ENCODE measurements around the gene SETBP1.

Gene SETBP1

DNA sequence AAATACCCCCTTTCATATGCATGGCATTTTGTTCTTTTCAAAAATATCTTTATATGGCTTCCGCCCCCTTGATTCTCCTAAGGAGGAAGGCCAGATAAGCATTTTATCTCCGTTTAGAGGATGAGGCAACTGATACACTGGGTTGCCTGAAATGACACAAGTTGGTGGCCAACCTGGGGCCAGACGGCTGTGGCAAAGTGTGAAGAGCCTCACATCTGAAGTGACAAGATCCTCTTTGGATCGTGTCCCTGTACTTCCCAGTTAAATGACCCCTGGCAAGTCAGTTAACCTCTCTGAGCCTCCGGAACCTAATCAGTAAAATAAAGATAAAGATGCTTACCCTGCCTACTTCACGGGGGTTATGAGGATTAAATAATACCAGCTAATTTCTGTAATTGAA is 4.6 kb downstream of the SETBP1 start:
- H3K9ac ChIP-seq (ENCODE audit: insufficient read length, low read depth): no peak overlapping the region
- no peaks in the 10 kb centered on the region for H3K9me3 ChIP-seq (ENCODE audit: insufficient read depth, low read length)
- no peak overlapping the region for H3K4me3 ChIP-seq (ENCODE audit: insufficient read length, low read depth)
- DNase-seq (ENCODE audit: low read depth, low spot score): no peak
- H3K36me3 ChIP-seq (ENCODE audit: insufficient read depth, insufficient read length, low read length): no peaks in the 10 kb centered on the region
- no peaks in the 10 kb centered on the region for H3K4me1 ChIP-seq (ENCODE audit: insufficient read depth, insufficient read length)
- no peak for TF ChIP-seq ZNF274 (IDR thresholded peaks at IDR 0.05; ENCODE audit: low read depth, low read length)
- no peak for TF ChIP-seq YY1 (IDR thresholded peaks at IDR 0.05; ENCODE audit: insufficient read depth, insufficient read length)
- TF ChIP-seq SUZ12 (IDR thresholded peaks at IDR 0.05; ENCODE audit: extremely low read depth, insufficient read depth, insufficient read length): no peak
- H3K27me3 ChIP-seq (ENCODE audit: insufficient read depth, insufficient read length): no peaks in the 10 kb centered on the region

- H3K9me3 ChIP-seq (ENCODE audit: insufficient read depth, low read length): no peaks in the 10 kb centered on the region
- H3K9ac ChIP-seq (ENCODE audit: insufficient read length, low read depth): no peak overlapping the region
- H3K27me3 ChIP-seq (ENCODE audit: insufficient read depth, insufficient read length): no peaks in the 10 kb centered on the region
- no peaks in the 10 kb centered on the region for H3K36me3 ChIP-seq (ENCODE audit: insufficient read depth, insufficient read length, low read length)
- no peak overlapping the region for H3K4me3 ChIP-seq (ENCODE audit: insufficient read length, low read depth)
- DNase-seq (ENCODE audit: low read depth, low spot score): no peak
- no peaks in the 10 kb centered on the region for H3K4me1 ChIP-seq (ENCODE audit: insufficient read depth, insufficient read length)
- TF ChIP-seq SUZ12 (IDR thresholded peaks at IDR 0.05; ENCODE audit: extremely low read depth, insufficient read depth, insufficient read length): no peak
- no peak for TF ChIP-seq ZNF274 (IDR thresholded peaks at IDR 0.05; ENCODE audit: low read depth, low read length)
- no peak for TF ChIP-seq YY1 (IDR thresholded peaks at IDR 0.05; ENCODE audit: insufficient read depth, insufficient read length)
These were observed 5.5 kb downstream of the SETBP1 start for GRCh38 chr18:44686156-44686555.

DNA sequence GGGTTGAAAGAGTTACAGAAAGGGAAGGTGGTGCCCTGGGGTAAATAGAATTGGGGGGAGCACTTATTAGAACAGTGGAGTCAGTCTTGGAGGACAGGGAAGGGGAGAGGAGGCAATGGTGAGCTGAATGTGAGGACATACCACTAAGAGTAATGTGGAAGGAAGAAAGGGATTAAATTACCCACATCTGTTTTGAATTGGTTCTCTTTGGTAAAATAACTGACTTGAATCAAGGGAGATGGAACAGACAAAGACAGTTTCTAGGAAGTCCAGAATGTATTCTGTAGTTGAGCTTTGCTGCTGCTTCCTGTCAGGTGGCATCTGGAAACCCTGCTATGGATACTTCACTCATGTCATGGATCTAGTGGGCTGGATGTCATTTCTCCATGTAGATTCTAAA is 6.7 kb downstream of the SETBP1 start:
- no peak for DNase-seq (ENCODE audit: low read depth, low spot score)
- H3K4me1 ChIP-seq (ENCODE audit: insufficient read depth, insufficient read length): no peaks in the 10 kb centered on the region

GRCh38 chr18:44689736-44690135 is 9.0 kb downstream of the SETBP1 start:
- Histone ChIP-seq H3K4me1 (ENCODE audit: insufficient read depth, insufficient read length) (no peaks in the 10 kb centered on the region), H3K27me3 (ENCODE audit: insufficient read depth, insufficient read length) (no peaks in the 10 kb centered on the region)
- no peak for TF ChIP-seq SUZ12 (IDR thresholded peaks at IDR 0.05; ENCODE audit: extremely low read depth, insufficient read depth, insufficient read length)
- TF ChIP-seq YY1 (IDR thresholded peaks at IDR 0.05; ENCODE audit: insufficient read depth, insufficient read length): no peak
- TF ChIP-seq ZNF274 (IDR thresholded peaks at IDR 0.05; ENCODE audit: low read depth, low read length): no peak

More for the DNA sequence above, 6.7 kb downstream of the SETBP1 start:
- Histone ChIP-seq H3K36me3 (ENCODE audit: insufficient read depth, insufficient read length, low read length) (no peaks in the 10 kb centered on the region), H3K27me3 (ENCODE audit: insufficient read depth, insufficient read length) (no peaks in the 10 kb centered on the region), H3K9me3 (ENCODE audit: insufficient read depth, low read length) (no peaks in the 10 kb centered on the region), H3K4me3 (ENCODE audit: insufficient read length, low read depth) (no peak overlapping the region), H3K9ac (ENCODE audit: insufficient read length, low read depth) (no peak overlapping the region)
- TF ChIP-seq YY1 (IDR thresholded peaks at IDR 0.05; ENCODE audit: insufficient read depth, insufficient read length): no peak
- TF ChIP-seq SUZ12 (IDR thresholded peaks at IDR 0.05; ENCODE audit: extremely low read depth, insufficient read depth, insufficient read length): no peak
- TF ChIP-seq ZNF274 (IDR thresholded peaks at IDR 0.05; ENCODE audit: low read depth, low read length): no peak

GRCh38 chr18:44691148-44691925 is 10.6 kb downstream of the SETBP1 start:
- Histone ChIP-seq H3K9me3 (ENCODE audit: insufficient read depth, low read length) (no peaks in the 10 kb centered on the region), H3K9ac (ENCODE audit: insufficient read length, low read depth) (no peak overlapping the region), H3K4me1 (ENCODE audit: insufficient read depth, insufficient read length) (no peaks in the 10 kb centered on the region), H3K27me3 (ENCODE audit: insufficient read depth, insufficient read length) (no peaks in the 10 kb centered on the region), H3K36me3 (ENCODE audit: insufficient read depth, insufficient read length, low read length) (no peaks in the 10 kb centered on the region), H3K4me3 (ENCODE audit: insufficient read length, low read depth) (no peak overlapping the region)
- no peak for DNase-seq (ENCODE audit: low read depth, low spot score)
- no peak for TF ChIP-seq SUZ12 (IDR thresholded peaks at IDR 0.05; ENCODE audit: extremely low read depth, insufficient read depth, insufficient read length)
- no peak for TF ChIP-seq ZNF274 (IDR thresholded peaks at IDR 0.05; ENCODE audit: low read depth, low read length)
- TF ChIP-seq YY1 (IDR thresholded peaks at IDR 0.05; ENCODE audit: insufficient read depth, insufficient read length): no peak

More at GRCh38 chr18:44689736-44690135, 9.0 kb downstream of the SETBP1 start:
- no peak overlapping the region for H3K9ac ChIP-seq (ENCODE audit: insufficient read length, low read depth)
- no peaks in the 10 kb centered on the region for H3K9me3 ChIP-seq (ENCODE audit: insufficient read depth, low read length)
- H3K4me3 ChIP-seq (ENCODE audit: insufficient read length, low read depth): no peak overlapping the region
- no peaks in the 10 kb centered on the region for H3K36me3 ChIP-seq (ENCODE audit: insufficient read depth, insufficient read length, low read length)
- no peak for DNase-seq (ENCODE audit: low read depth, low spot score)

DNA sequence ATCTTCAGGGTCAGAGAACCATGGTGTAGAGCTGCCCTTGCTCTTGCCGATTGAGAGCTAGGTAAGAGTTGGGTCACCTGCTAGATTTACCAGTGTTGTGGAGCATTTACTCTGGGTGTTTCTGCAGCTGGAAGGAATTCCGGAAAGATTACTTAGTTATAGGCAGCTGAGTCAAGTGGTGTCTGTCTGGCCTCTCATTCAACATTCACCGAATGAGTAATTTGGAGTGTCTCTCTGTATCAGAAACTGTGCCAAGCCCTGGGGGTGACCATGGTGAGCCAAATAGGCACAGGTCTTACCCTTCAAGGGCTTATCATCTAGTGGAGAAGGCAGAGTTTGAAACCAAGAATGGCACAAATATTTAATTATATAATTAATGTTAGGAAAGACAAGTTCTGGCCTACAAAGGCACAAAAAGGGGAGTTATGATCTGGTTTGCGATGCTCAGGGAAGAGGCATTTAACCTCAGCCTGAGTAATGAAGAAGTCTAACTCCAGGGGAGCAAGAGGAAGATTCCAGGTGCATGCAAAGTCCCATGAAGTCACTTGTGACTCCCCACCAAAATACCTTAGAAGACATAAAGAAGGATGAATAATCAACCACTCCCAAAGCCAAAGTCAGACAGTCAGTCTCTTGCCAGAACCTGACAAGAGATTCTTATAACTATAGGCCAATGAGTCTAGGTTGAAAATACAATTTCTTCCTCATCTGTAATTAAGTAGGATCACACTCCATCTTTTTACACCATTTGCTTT is 12.5 kb downstream of the SETBP1 start:
- Histone ChIP-seq H3K9ac (ENCODE audit: insufficient read length, low read depth) (no peak overlapping the region), H3K9me3 (ENCODE audit: insufficient read depth, low read length) (no peaks in the 10 kb centered on the region), H3K36me3 (ENCODE audit: insufficient read depth, insufficient read length, low read length) (no peaks in the 10 kb centered on the region), H3K4me3 (ENCODE audit: insufficient read length, low read depth) (no peak overlapping the region), H3K27me3 (ENCODE audit: insufficient read depth, insufficient read length) (no peaks in the 10 kb centered on the region), H3K4me1 (ENCODE audit: insufficient read depth, insufficient read length) (no peaks in the 10 kb centered on the region)
- no peak for DNase-seq (ENCODE audit: low read depth, low spot score)
- TF ChIP-seq ZNF274 (IDR thresholded peaks at IDR 0.05; ENCODE audit: low read depth, low read length) (no peak), YY1 (IDR thresholded peaks at IDR 0.05; ENCODE audit: insufficient read depth, insufficient read length) (no peak), SUZ12 (IDR thresholded peaks at IDR 0.05; ENCODE audit: extremely low read depth, insufficient read depth, insufficient read length) (no peak)

DNA sequence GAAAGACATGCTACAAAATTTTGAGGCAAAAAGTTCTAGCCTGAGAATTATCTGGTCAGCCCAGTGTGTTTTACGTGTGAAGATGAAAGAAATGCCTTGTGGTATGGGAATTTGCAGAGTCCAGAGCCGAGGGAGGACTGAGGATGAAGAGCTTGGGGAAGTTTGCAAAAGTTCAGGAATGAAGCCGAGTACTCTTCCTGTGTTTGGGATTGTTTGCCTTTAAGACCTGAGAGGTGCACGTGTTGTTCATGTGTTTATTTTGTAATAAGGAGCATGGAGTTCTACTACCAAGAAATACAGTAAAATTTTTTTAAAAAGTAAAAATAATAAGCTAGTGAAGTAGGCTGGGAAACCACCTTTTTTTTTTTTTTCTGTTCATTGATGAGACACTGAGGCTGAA is 14.8 kb downstream of the SETBP1 start:
- no peak for TF ChIP-seq YY1 (IDR thresholded peaks at IDR 0.05; ENCODE audit: insufficient read depth, insufficient read length)
- no peak for TF ChIP-seq ZNF274 (IDR thresholded peaks at IDR 0.05; ENCODE audit: low read depth, low read length)
- TF ChIP-seq SUZ12 (IDR thresholded peaks at IDR 0.05; ENCODE audit: extremely low read depth, insufficient read depth, insufficient read length): no peak
- H3K36me3 ChIP-seq (ENCODE audit: insufficient read depth, insufficient read length, low read length): no peaks in the 10 kb centered on the region
- no peak for DNase-seq (ENCODE audit: low read depth, low spot score)
- H3K9ac ChIP-seq (ENCODE audit: insufficient read length, low read depth): no peak overlapping the region
- no peaks in the 10 kb centered on the region for H3K9me3 ChIP-seq (ENCODE audit: insufficient read depth, low read length)
- H3K4me1 ChIP-seq (ENCODE audit: insufficient read depth, insufficient read length): no peaks in the 10 kb centered on the region
- no peaks in the 10 kb centered on the region for H3K27me3 ChIP-seq (ENCODE audit: insufficient read depth, insufficient read length)
- no peak overlapping the region for H3K4me3 ChIP-seq (ENCODE audit: insufficient read length, low read depth)
